GM21360 (cell line): Measurements from ENCODE around the gene ARID1B.

ENCODE experiments used
- ATAC-seq: cut with Tn5 transposase; IDR thresholded peaks from one replicate; pipeline ENCODE4 v1.9.1; 2021; ENCODE audit warnings: mild to moderate bottlenecking, moderate library complexity; ENCODE audit not compliant: unreplicated experiment

The ARID1B gene

DNA sequence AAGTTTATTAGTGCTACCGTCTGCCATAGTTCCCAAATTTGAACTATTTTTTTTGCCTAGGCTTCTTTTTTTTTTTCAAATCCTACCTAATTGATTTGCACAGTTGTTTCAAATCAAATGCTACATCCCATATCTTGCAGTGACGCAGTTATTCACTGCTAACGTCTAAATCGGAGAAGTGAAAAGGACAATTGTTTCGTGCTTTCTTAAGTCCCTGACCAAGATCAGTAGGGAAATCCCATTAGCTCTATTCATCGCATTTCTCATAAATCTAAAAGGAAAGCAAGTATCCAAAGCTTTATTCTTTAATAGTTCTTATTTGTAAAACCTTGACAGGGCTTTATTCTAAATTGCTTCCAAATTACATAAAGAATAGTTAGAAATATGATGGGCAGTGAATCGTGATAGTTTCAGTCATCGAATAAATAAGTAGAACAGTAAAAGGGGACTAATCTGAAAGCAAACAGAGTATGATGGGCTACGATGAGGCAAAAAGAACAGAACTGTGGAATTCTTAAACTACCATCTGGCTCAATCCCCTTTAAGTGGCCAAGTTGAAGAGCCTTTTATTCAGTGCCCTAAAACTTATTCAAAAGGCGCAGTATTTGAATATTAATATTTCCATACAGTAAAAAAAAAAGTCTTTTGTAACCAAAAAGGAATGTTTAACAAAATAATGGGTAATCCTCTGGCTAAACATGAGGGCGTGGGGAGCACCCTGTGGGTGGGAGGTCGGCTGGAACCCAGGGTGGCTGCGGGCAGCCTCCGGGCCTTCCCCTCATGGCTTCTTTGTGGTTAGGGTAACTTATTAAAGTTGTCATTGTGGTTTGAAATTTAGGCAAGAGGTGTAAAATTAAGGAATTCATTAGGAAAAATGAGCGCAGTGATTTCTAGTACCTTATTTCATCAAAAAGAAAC is 3.0 kb upstream of the ARID1B start:
- ATAC-seq = no peak

DNA sequence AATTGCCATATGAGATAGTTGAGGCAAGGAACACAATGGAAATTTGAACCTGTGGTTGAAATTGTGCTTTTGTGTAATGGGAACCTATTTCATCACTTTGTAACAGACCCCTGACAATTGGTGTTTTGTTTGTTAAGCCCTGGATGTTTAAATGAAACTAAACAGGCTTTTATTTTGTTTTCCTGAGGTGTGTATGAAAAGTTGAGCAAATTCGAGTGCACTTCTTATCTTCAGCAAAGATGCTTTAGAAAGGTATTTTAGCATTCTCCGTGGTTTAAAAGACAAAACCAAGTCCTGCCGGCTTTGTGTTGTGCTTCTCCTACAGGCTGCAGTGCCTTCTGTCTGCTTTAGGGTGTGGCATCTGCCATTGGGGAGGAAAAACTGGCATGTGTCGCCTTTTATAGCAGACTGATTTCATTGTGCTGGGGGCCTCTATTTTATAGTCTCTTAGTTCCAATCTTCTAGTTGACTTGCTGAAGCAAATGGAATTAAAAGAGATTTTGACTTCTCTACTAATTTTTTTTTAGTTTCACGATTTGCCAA is 2.2 kb upstream of the ARID1B start:
- no peak for ATAC-seq

GRCh38 chr6:156775717-156776116 is 1.5 kb upstream of the ARID1B start:
- no peak for ATAC-seq

DNA sequence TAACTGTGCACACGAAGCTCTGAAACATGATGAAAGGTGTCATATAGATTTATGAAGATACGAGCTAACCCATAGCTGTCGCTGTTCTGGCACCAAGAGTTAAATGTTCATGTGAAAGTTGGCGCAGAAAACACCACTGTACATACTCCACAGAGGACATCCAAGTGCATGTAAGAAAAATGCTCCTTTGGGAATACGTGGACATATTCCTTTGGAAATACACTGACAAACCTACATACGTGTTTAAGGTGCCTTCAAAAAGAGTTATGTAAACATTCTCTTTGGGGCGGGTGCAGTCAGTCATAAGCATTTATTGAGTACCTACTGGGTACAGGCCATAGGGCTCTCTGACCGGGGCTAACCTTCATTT is 723 bp upstream of the ARID1B start:
- no peak for ATAC-seq

GRCh38 chr6:156777577-156778453 is 637 bp downstream of the ARID1B start:
- peak; percentile 3 for ATAC-seq

GRCh38 chr6:156778454-156779205 is 1.5 kb downstream of the ARID1B start:
- ATAC-seq = no peak

GRCh38 chr6:156779206-156780094 is 2.3 kb downstream of the ARID1B start:
- ATAC-seq = no peak

DNA sequence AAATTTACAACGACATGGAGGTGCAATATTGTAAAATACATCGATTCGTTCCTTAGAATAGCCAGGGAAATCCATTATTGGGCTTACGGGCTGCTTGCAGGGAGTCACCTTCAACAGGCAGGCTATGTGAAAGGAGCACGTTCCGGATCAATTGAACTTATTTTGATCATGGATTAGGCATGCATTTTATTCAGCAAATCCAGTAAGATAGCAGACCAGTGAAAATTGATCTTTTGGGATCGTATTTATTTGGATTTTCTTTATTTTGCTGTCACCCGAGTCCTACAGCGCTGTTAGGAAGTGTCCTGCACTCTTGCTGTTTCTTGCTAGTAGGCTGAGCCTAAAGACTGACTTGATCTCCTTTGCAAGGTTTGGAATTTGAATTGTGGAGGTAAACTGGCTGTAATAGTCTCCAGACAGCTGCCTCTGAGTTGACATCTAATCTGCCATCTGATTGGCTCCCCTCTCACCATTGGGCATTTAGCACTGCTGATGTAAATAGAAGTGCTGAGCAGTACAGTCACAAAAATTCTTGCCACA is 3.0 kb downstream of the ARID1B start:
- ATAC-seq = peak; percentile 55

- no peak for ATAC-seq
Observed at GRCh38 chr6:156780962-156781853, 4.0 kb downstream of the ARID1B start.

DNA sequence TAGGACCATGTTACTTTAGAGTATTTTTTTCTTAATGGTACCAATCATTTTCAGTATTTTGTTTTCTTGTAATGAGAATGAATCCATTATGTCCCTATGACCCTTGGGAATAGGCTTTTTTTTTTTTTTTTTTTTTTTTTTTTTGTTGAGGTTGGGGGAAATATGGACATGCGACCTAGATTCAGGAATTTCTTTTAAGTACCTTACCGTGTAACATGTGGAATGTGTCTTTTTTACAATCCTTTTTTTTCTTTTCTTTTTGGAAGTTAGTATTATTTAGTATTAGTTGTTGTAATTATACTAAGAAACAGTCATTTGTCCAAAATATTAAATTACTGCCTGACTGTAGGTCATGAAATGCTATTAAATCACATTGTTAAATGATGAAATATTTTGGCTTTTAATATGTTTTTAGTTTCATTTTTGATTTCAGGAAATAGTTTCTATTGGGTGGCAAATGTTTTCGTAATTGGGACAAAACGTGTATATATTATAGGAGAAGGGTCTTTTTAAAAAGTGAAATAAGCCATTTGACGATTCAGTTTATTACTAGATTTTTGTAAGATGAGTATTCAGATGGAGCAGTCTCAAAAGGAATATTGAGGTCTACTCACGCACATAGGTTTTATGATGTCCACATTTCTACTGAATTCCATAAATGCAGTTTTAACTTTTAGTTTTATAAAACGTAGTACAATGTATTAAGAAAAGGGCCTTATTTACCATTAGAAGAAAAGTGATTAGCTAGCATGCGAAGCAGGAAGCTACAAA is 4.9 kb downstream of the ARID1B start:
- no peak for ATAC-seq

GRCh38 chr6:156782691-156783320 is 5.6 kb downstream of the ARID1B start:
- no peak for ATAC-seq

- ATAC-seq = no peak
Observed at GRCh38 chr6:156783958-156784357, 6.8 kb downstream of the ARID1B start.

DNA sequence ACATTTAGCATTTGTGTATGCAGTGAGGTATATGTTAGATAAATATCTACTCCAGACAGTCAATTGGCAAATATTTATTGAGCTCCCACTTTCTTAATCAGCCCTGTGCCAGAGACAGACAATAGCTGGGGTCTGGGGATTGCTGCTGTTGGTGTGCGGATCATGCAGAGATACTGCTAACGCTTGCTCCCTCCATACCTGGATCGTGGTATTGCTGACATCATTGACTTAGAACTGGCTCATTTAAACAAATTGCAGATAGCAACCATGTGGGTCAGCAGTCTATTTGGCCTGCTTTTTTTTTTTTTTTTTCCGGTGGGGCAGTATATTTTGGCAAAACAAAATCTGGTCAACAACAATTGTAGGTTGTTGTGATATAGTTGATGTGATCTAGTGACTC is 9.5 kb downstream of the ARID1B start:
- no peak for ATAC-seq

- ATAC-seq = no peak
Observed at GRCh38 chr6:156787569-156788492, 10.7 kb downstream of the ARID1B start.

DNA sequence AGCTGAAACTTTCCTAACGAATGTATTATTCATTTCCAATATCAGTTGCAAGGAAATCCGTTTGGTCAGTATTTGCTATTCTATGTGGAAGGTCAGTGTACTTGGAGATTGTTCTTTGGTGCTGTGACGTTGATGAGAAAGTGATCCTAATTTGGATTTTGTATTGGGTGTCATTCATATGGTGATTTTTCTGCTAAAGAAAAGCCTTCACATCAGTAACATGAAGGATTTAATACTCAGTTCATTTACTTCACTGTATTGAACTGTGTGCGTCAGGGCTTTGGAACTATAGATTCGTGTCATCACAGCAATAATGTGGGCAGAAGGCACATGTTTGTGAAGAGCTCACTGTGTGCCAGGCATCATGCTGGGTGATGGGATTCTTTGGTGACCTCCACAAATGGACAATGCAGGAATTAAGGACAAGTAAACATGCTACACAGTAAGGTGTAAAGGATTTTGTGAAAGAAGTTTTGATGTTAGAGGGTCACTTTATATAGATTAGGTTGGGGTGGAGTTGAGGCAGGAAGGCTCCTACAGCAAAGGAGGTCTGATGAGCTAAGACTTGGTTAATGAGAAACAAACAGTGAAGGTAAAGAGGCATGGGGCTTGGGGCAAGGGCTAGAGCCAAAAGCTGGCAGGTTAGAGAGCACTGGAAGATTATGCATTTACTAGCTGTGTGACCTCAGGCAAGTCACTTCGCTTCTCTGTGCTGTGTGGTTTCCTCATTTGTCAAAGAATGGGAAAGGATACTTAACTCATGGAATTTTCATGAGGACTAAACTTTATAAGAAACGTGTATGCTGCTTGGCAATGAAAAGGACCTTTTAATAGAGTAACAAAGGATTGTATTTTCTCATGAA is 12.1 kb downstream of the ARID1B start:
- no peak for ATAC-seq
